IMR-90 (cell line): ENCODE results near the gene HSPA9. TPM values are rescaled to one million over a fixed set of nuclear protein-coding genes. Genes with fewer than 3 reads are reported as not detected.

Source experiments
- ATAC-seq: fragments of 200-7000 bp; cut with Tn5 transposase; 2 replicates; pipeline ENCODE4 v1.9.1; 2020; ENCODE audit warnings: low read depth, mild to moderate bottlenecking, moderate library complexity
- BruUV-seq: library from RNA; stranded (reverse); fragments of 400-500 nt; replicated peaks from 2 replicates; lab custom pipeline; 2021; lab: Mats Ljungman, UMichigan
- CTCF ChIA-PET: fragments of 300-600 bp; formaldehyde crosslinking; extraction: SDS; loops from one replicate; lab custom pipeline; 2021; ENCODE audit warnings: antibody characterized with exemption; lab: Yijun Ruan, JAX
- POLR2A ChIA-PET: fragments of 300-600 bp; sonication (Branson Sonifier 250); formaldehyde crosslinking; loops from one replicate; lab custom pipeline; 2022; ENCODE audit warnings: antibody characterized with exemption; ENCODE audit not compliant: unreplicated experiment; lab: Charles Lee
- DNase-seq: peaks from one replicate; pipeline ENCODE4 v3.0.0; 2013
- H2AFZ ChIP-seq: replicated peaks from 2 replicates; pipeline ENCODE3; 2013; ENCODE audit warnings: low read length, mild to moderate bottlenecking; ENCODE audit not compliant: poor library complexity
- H2AK5ac ChIP-seq: 2 replicates; pipeline ENCODE4 v1.6.1; 2013; ENCODE audit warnings: low read depth, low read length, inconsistent platforms
- H2AK9ac ChIP-seq: replicated peaks from 2 replicates; pipeline ENCODE3; 2013; ENCODE audit warnings: mild to moderate bottlenecking, low read depth, low read length, moderate library complexity; ENCODE audit not compliant: poor library complexity
- H2BK120ac ChIP-seq: 2 replicates; pipeline ENCODE4 v1.6.1; 2013; ENCODE audit warnings: low read depth, low read length, inconsistent platforms
- H2BK15ac ChIP-seq: 3 replicates; pipeline ENCODE4 v1.6.1; 2013; ENCODE audit warnings: low read depth, low read length, inconsistent platforms
- H2BK20ac ChIP-seq: 2 replicates; pipeline ENCODE4 v1.6.1; 2013; ENCODE audit warnings: low read depth, mild to moderate bottlenecking, inconsistent platforms, low read length, moderate library complexity
- H2BK5ac ChIP-seq: 2 replicates; pipeline ENCODE4 v1.6.1; 2013; ENCODE audit warnings: mild to moderate bottlenecking, low read depth, low read length, inconsistent platforms; ENCODE audit not compliant: poor library complexity, severe bottlenecking
- H3K14ac ChIP-seq: replicated peaks from 2 replicates; pipeline ENCODE4 v1.6.1; 2013; ENCODE audit warnings: low read depth, low read length, inconsistent platforms
- H3K18ac ChIP-seq: 2 replicates; pipeline ENCODE4 v1.6.1; 2013; ENCODE audit warnings: low read depth, low read length, control low read depth
- H3K23ac ChIP-seq: 2 replicates; pipeline ENCODE4 v1.6.1; 2013; ENCODE audit warnings: low read depth, low read length, inconsistent platforms
- H3K27ac ChIP-seq: 2 replicates; pipeline ENCODE4 v1.5.1; 2013; ENCODE audit warnings: mild to moderate bottlenecking, control low read depth, low read length; ENCODE audit not compliant: insufficient read depth
- H3K27me3 ChIP-seq: 2 replicates; pipeline ENCODE4 v1.6.1; 2013; ENCODE audit warnings: low read length; ENCODE audit not compliant: control insufficient read depth, insufficient read depth
- H3K36me3 ChIP-seq: 2 replicates; pipeline ENCODE4 v1.6.1; 2013; ENCODE audit warnings: low read length, mixed read lengths; ENCODE audit not compliant: control insufficient read depth, insufficient read depth
- H3K4ac ChIP-seq: 2 replicates; pipeline ENCODE4 v1.6.1; 2013; ENCODE audit warnings: low read depth, low read length, inconsistent platforms
- H3K4me1 ChIP-seq: 2 replicates; pipeline ENCODE4 v1.6.1; 2013; ENCODE audit warnings: low read length, mixed read lengths; ENCODE audit not compliant: control insufficient read depth, insufficient read depth
- H3K4me2 ChIP-seq: 2 replicates; pipeline ENCODE4 v1.6.1; 2013; ENCODE audit warnings: low read depth, mild to moderate bottlenecking, control low read depth, low read length, moderate library complexity
- H3K4me3 ChIP-seq: 2 replicates; pipeline ENCODE4 v1.5.1; 2013; ENCODE audit warnings: low read depth, mild to moderate bottlenecking, control low read depth, low read length, moderate library complexity; ENCODE audit not compliant: insufficient read depth
- H3K56ac ChIP-seq: 2 replicates; pipeline ENCODE4 v1.6.1; 2013; ENCODE audit warnings: low read length, inconsistent platforms; ENCODE audit not compliant: insufficient read depth; ENCODE audit errors: extremely low read depth
- H3K79me1 ChIP-seq, 2 experiments: 2 replicates each; pipeline ENCODE4 v1.6.1; 2013; ENCODE audit warnings: low read length in 2 of 2, inconsistent platforms in 1 of 2, low read depth in 1 of 2
- H3K9ac ChIP-seq: 2 replicates; pipeline ENCODE4 v1.6.1; 2013; ENCODE audit warnings: low read depth, low read length, control low read depth
- H3K9me1 ChIP-seq: 2 replicates; pipeline ENCODE4 v1.6.1; 2013; ENCODE audit warnings: low read length, inconsistent platforms; ENCODE audit not compliant: insufficient read depth
- H3K9me3 ChIP-seq: 2 replicates; pipeline ENCODE4 v1.6.1; 2013; ENCODE audit warnings: low read length; ENCODE audit not compliant: control insufficient read depth, insufficient read depth
- H4K20me1 ChIP-seq: 2 replicates; pipeline ENCODE4 v1.6.1; 2013; ENCODE audit warnings: low read length, inconsistent platforms; ENCODE audit not compliant: insufficient read depth
- H4K5ac ChIP-seq: 2 replicates; pipeline ENCODE4 v1.6.1; 2013; ENCODE audit warnings: mild to moderate bottlenecking, low read depth, low read length, control low read depth
- H4K8ac ChIP-seq, 2 experiments: 2 replicates each; pipeline ENCODE4 v1.6.1; 2013; ENCODE audit warnings: low read depth in 2 of 2, low read length in 2 of 2, control low read depth in 1 of 2, inconsistent platforms in 1 of 2
- H4K91ac ChIP-seq: 2 replicates; pipeline ENCODE4 v1.6.1; 2013; ENCODE audit warnings: low read depth, low read length, inconsistent platforms; ENCODE audit not compliant: insufficient read depth
- BHLHE40 ChIP-seq: fragments of 150-350 bp; IDR thresholded peaks from 2 replicates; pipeline ENCODE4 v1.6.1; 2016; ENCODE audit warnings: mild to moderate bottlenecking, low read depth, low read length
- CEBPB ChIP-seq: IDR thresholded peaks from 2 replicates; pipeline ENCODE4 v1.6.1; 2012; ENCODE audit warnings: low read depth, low read length, improper control_type of control experiment
- CHD1 ChIP-seq: IDR thresholded peaks from 2 replicates; pipeline ENCODE4 v1.6.1; 2012; ENCODE audit warnings: low read depth, low read length, improper control_type of control experiment
- CTCF ChIP-seq: conservative IDR thresholded peaks from 2 replicates; pipeline ENCODE4 v1.5.1; 2012; ENCODE audit warnings: mild to moderate bottlenecking, low read depth, low read length, improper control_type of control experiment
- ELK1 ChIP-seq: fragments of 150-350 bp; IDR thresholded peaks from 2 replicates; pipeline ENCODE4 v1.6.1; 2016; ENCODE audit warnings: low read depth, mild to moderate bottlenecking, low read length, moderate library complexity, borderline replicate concordance
- FOS ChIP-seq: fragments of 150-350 bp; IDR thresholded peaks from 2 replicates; pipeline ENCODE4 v1.6.1; 2016; ENCODE audit warnings: low read depth, low read length
- MAFK ChIP-seq: IDR thresholded peaks from 2 replicates; pipeline ENCODE4 v1.6.1; 2012; ENCODE audit warnings: low read depth, low read length, improper control_type of control experiment
- MAZ ChIP-seq: IDR thresholded peaks from 2 replicates; pipeline ENCODE4 v1.6.1; 2012; ENCODE audit warnings: low read depth, mild to moderate bottlenecking, low read length, improper control_type of control experiment, moderate library complexity, borderline replicate concordance
- MXI1 ChIP-seq: IDR thresholded peaks from 2 replicates; pipeline ENCODE4 v1.6.1; 2012; ENCODE audit warnings: low read depth, mild to moderate bottlenecking, low read length, moderate library complexity, borderline replicate concordance
- NFE2L2 ChIP-seq: fragments of 150-350 bp; IDR thresholded peaks from 2 replicates; pipeline ENCODE4 v1.6.1; 2016; ENCODE audit warnings: low read depth, mild to moderate bottlenecking, low read length
- POLR2A ChIP-seq: IDR thresholded peaks from 2 replicates; pipeline ENCODE4 v1.6.1; 2012; ENCODE audit warnings: mild to moderate bottlenecking, low read depth, low read length
- RAD21 ChIP-seq: IDR thresholded peaks from 2 replicates; pipeline ENCODE4 v1.6.1; 2012; ENCODE audit warnings: low read length, improper control_type of control experiment
- RCOR1 ChIP-seq: IDR thresholded peaks from 2 replicates; pipeline ENCODE4 v1.6.1; 2012; ENCODE audit warnings: mild to moderate bottlenecking, low read length, improper control_type of control experiment; ENCODE audit not compliant: insufficient replicate concordance
- RFX5 ChIP-seq: IDR thresholded peaks from 2 replicates; pipeline ENCODE4 v1.8.0; 2012; ENCODE audit warnings: low read depth, mild to moderate bottlenecking, low read length, moderate library complexity
- SMC3 ChIP-seq: fragments of 150-350 bp; IDR thresholded peaks from 2 replicates; pipeline ENCODE4 v1.6.1; 2016; ENCODE audit warnings: low read depth, mild to moderate bottlenecking, antibody characterized with exemption, low read length, moderate library complexity
- USF2 ChIP-seq: fragments of 150-350 bp; IDR thresholded peaks from 2 replicates; pipeline ENCODE4 v1.6.1; 2017; ENCODE audit warnings: mild to moderate bottlenecking, antibody characterized with exemption, low read length, low read depth
- WGBS, 2 experiments: methylation state at CpG; one replicate each; pipeline versions ENCODE4 v1.1.5 to v1.1.7; 2013; ENCODE audit warnings: missing lambda C conversion rate in 2 of 2; ENCODE audit not compliant: insufficient read length in 1 of 2; ENCODE audit errors: extremely low coverage in 2 of 2; 5-methylcytosine and 5-hydroxymethylcytosine counted together
- dilution Hi-C: fragments of 300-500 bp; cut with HindIII; formaldehyde crosslinking; loops from one replicate; pipeline ENCODE4 v1.14.3; 2018; ENCODE audit warnings: low sequenced_read_pairs; ENCODE audit not compliant: unreplicated experiment
- in situ Hi-C: fragments of 300-500 bp; cut with MboI; formaldehyde crosslinking; loops from 3 replicates; pipeline ENCODE4 v1.14.3; 2019; ENCODE audit warnings: low sequenced_read_pairs, inconsistent platforms, mixed read lengths
- intact Hi-C: fragments of 100-400 bp; cut with micrococcal nuclease; formaldehyde crosslinking; loops from 2 replicates; pipeline ENCODE4 v1.10.0; 2022
- polyA plus RNA-seq, 3 experiments: library from polyadenylated mRNA; depleted of rRNA; stranded (reverse); fragments of >200 nt; gene quantifications; 2 replicates each; pipeline ENCODE4 v1.2.3, GENCODE V29; 2012; ENCODE audit warnings: low replicate concordance in 1 of 3
- total RNA-seq: library from RNA; depleted of rRNA; stranded (reverse); fragments of >200 nt; gene quantifications from 2 replicates; pipeline ENCODE4 v1.2.3, GENCODE V29; 2012

Gene HSPA9
- total and polyA plus RNA-seq, 2 of the 4 experiments (the other 2 are of a cell fraction) = 157 to 472 TPM

- WGBS, 2 experiments = no CpG with 5 or more reads among the region's 2 CpGs
- Histone ChIP-seq H2BK120ac (no peak overlapping the region), H3K27me3 (peaks cover 25% of the 10 kb centered on the region), H3K9me1 (no peaks in the 10 kb centered on the region), H3K9me3 (no peaks in the 10 kb centered on the region), H3K36me3 (no peaks in the 10 kb centered on the region), H3K4me1 (peaks cover 2% of the 10 kb centered on the region; the same call in 1 of the 2 replicates), H3K4me3 (no peak overlapping the region), H3K4me2 (no peak overlapping the region), H4K20me1 (no peaks in the 10 kb centered on the region), H3K27ac (no peak overlapping the region), H3K14ac (no peak overlapping the region), H2AFZ (no peak overlapping the region), H2AK5ac (no peak overlapping the region), H2AK9ac (no peak overlapping the region), H3K9ac (no peak overlapping the region), H3K23ac (no peak overlapping the region), H2BK15ac (no peak overlapping the region), H4K8ac (no peak overlapping the region), H3K56ac (no peak overlapping the region), H2BK20ac (no peak overlapping the region), H3K18ac (no peak overlapping the region), H2BK5ac (no peak overlapping the region), H3K4ac (no peak overlapping the region), H4K5ac (no peak overlapping the region), H3K79me1 (no peaks in the 10 kb centered on the region), H4K91ac (no peak overlapping the region)
- intact Hi-C loops = no loop called here
- POLR2A ChIA-PET = no interaction called here
- DNase-seq (no peak), ATAC-seq (no peak)
- dilution Hi-C loops = no loop called here
- TF ChIP-seq ELK1 (no peak), POLR2A (no peak), RCOR1 (no peak), BHLHE40 (no peak), USF2 (no peak), MAFK (no peak), CTCF (no peak), CHD1 (no peak), RFX5 (no peak), MXI1 (no peak), NFE2L2 (no peak), FOS (no peak), RAD21 (no peak), SMC3 (no peak), CEBPB (no peak), MAZ (no peak)
- CTCF ChIA-PET = interaction anchor here (0.6 kb wide), 1 partner anchor 10 kb away, joined by 3 read pairs; no protein-coding TSS in a partner anchor
- in situ Hi-C loops = no loop called here
- no TSS peak for BruUV-seq
Observed at GRCh38 chr5:138605254-138605972, 30.2 kb upstream of the HSPA9 start.
